Heart left ventricle (tissue), 13 donors: Measurements from ENCODE around the gene SEMA4D.

Source experiments
- POLR2A ChIP-seq, 2 donors: fragments of 450-650 bp; IDR thresholded peaks; one replicate each; pipeline ENCODE4 v1.6.1; 2017; ENCODE audit warnings: antibody characterized with exemption in 2 of 2, mild to moderate bottlenecking in 2 of 2, moderate library complexity in 2 of 2
- TF ChIP-seq, protein P1 (sequence below), 12 donors: fragments of 200-600 bp; sonication (generic) in 4 of 12; IDR thresholded peaks; one replicate each; pipeline versions ENCODE4 v1.5.0 to v1.8.0; 2018 to 2022; ENCODE audit warnings: antibody characterized with exemption in 12 of 12, mild to moderate bottlenecking in 5 of 12
- donor health status: ischemic (EF 13 %, LVEDD 7.1; RV severe dilation, severe dysfunction).
- donor health status: DM: no; HTN: yes; CAD: no.
- donor health status: DM: no; HTN: no; CAD: no.
- donor health status: ischemic (EF 25% LVEDD 6.9; RV normal size, moderate dysfunction).
- donor health status: ischemic (EF 25% LVEDD 5.7; RV mildly dilated, moderate dysfunction).
- donor health status: ischemic (EF 35%, LVEDD 5.7; RV mildly dilated, moderate dysfunction).
- donor health status: nonischemic (EF 11% LVEDD 7.7; RV severe dilation, severe dysfunction).
- donor health status: DM: yes; HTN: yes; CAD: no.
- donor health status: PGD.
- donor health status: ischemic (EF 29% LVEDD 5.4; RV normal size, mild dysfunction).
- donor health status: nonischemic (EF 23%, LVEDD 6.1; RV moderate dilation, normal function).

DNA sequence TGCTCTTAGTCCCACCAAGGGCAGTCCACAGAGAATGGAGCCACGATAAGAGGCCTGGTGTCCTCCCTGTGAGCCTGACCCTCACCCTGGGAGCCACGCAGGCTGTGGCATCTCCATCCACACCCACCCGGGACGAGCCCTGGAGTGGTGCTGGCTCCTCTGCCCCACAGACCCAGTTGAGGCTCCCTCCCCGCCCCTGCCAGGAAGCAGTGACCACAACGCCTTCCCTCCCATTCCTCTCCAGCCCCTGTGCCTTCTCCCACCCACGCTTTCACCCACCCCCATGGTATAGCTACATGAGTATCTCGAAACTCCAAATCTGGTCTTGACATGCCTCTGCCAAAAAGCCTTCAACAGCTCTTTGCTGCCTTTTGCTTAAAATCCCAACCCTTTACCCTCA lies 57.9 kb downstream of the SEMA4D start:
- TF ChIP-seq, protein P1, sequence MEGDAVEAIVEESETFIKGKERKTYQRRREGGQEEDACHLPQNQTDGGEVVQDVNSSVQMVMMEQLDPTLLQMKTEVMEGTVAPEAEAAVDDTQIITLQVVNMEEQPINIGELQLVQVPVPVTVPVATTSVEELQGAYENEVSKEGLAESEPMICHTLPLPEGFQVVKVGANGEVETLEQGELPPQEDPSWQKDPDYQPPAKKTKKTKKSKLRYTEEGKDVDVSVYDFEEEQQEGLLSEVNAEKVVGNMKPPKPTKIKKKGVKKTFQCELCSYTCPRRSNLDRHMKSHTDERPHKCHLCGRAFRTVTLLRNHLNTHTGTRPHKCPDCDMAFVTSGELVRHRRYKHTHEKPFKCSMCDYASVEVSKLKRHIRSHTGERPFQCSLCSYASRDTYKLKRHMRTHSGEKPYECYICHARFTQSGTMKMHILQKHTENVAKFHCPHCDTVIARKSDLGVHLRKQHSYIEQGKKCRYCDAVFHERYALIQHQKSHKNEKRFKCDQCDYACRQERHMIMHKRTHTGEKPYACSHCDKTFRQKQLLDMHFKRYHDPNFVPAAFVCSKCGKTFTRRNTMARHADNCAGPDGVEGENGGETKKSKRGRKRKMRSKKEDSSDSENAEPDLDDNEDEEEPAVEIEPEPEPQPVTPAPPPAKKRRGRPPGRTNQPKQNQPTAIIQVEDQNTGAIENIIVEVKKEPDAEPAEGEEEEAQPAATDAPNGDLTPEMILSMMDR (IDR thresholded peaks at IDR 0.05): no peak
- no peak for TF ChIP-seq POLR2A (IDR thresholded peaks at IDR 0.05)
